NB4 (cell line): ENCODE data around the gene PSMB2.
A peak's percentile ranks its signal among the peaks of the same experiment; 100 is the strongest.

ENCODE experiments used
- DNase-seq: peaks from one replicate; pipeline ENCODE4 v3.0.0; 2010; ENCODE audit warnings: low read depth
- H3K4me3 ChIP-seq: one replicate; pipeline ENCODE4 v1.5.1; 2011; ENCODE audit warnings: mild to moderate bottlenecking, low read depth, low read length, moderate library complexity
- CTCF ChIP-seq: IDR thresholded peaks from one replicate; pipeline ENCODE4 v1.5.1; 2012; ENCODE audit warnings: low read depth, low read length
- MAX ChIP-seq: IDR thresholded peaks from 2 replicates; pipeline ENCODE4 v1.6.1; 2011; ENCODE audit warnings: low read depth, low read length
- MYC ChIP-seq: IDR thresholded peaks from 2 replicates; pipeline ENCODE4 v1.6.1; 2011; ENCODE audit warnings: low read depth, low read length
- POLR2A ChIP-seq: IDR thresholded peaks from 2 replicates; pipeline ENCODE4 v1.6.1; 2011; ENCODE audit warnings: mild to moderate bottlenecking; ENCODE audit not compliant: insufficient read length; ENCODE audit errors: extremely low read depth

The PSMB2 gene

GRCh38 chr1:35640380-35641232, 720 bp downstream of the PSMB2 start:
- DNase-seq: peak; percentile 11
- H3K4me3 ChIP-seq: peak overlapping the region; percentile 95
- TF ChIP-seq MYC (no peak), MAX (no peak)

DNA sequence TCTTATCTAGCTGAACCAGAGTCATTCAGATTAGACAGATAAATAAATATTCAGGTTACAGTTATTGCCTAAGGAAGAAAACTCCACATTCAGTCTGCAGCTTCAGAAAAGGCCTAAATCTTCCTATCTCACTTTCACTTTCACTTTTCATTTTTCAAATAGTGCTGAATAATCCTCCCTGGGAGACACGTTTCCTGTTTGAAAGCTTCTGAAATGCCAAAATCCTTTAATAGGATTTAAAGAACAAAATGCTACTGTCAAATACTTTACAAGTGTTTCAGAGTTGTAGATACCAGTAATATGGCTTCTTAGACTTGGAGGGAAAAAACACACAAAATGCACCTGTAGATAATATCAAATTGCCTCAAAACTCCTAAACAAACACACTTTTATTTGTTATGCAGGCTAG, 3.9 kb downstream of the PSMB2 start:
- TF ChIP-seq MYC (no peak), POLR2A (no peak), MAX (no peak), CTCF (no peak)
- DNase-seq: peak; percentile 63
- H3K4me3 ChIP-seq: peak overlapping the region; percentile 68

GRCh38 chr1:35633547-35633946, 7.8 kb downstream of the PSMB2 start:
- no peak for TF ChIP-seq CTCF
- TF ChIP-seq MAX: no peak
- no peak for TF ChIP-seq MYC
- no peak for TF ChIP-seq POLR2A
- H3K4me3 ChIP-seq: no peak overlapping the region
- DNase-seq: no peak

GRCh38 chr1:35631396-35631795, 9.9 kb downstream of the PSMB2 start:
- DNase-seq: no peak
- H3K4me3 ChIP-seq: no peak overlapping the region
- TF ChIP-seq CTCF (no peak), MYC (no peak), POLR2A (no peak), MAX (no peak)

GRCh38 chr1:35629051-35629450, 12.3 kb downstream of the PSMB2 start:
- TF ChIP-seq MYC (no peak), CTCF (no peak), POLR2A (no peak), MAX (no peak)
- H3K4me3 ChIP-seq: no peak overlapping the region
- no peak for DNase-seq

DNA sequence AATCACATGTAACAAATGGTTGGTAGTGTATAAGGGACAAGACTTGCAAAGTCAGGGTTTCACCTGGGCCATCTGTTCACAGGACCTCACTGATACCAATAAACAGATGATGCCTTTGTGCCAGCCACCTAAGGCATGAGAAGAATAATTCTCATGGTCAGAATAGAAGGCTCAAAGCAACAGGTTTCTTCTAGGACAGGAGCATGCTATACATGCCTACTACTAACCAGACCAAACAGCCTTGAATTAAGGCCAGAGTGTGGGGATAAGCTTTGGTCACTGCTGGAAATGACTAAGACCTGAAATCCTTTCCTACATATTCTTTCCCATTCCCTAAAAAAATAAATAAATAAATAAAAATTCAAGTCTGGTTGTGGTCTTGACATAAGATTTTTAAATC, 17.5 kb downstream of the PSMB2 start:
- TF ChIP-seq MAX (no peak), POLR2A (no peak), CTCF (no peak), MYC (no peak)
- H3K4me3 ChIP-seq: no peak overlapping the region
- no peak for DNase-seq
